OCI-LY7 (cell line): Measurements from ENCODE around the gene TTLL1.

ENCODE experiments used
- EZH2phosphoT487 ChIP-seq: fragments of 200-600 bp; sonication (generic); IDR thresholded peaks from 2 replicates; pipeline ENCODE4 v1.6.1; 2018; ENCODE audit warnings: low read depth, borderline replicate concordance, mild to moderate bottlenecking, mixed run types, antibody characterized with exemption, low read length, moderate library complexity, mixed read lengths
- TF ChIP-seq, protein P1 (sequence below): fragments of 200-600 bp; sonication (generic); conservative IDR thresholded peaks from 2 replicates; pipeline ENCODE4 v1.5.1; 2014; ENCODE audit warnings: mild to moderate bottlenecking, antibody characterized with exemption, low read length, moderate library complexity, mixed read lengths

DNA sequence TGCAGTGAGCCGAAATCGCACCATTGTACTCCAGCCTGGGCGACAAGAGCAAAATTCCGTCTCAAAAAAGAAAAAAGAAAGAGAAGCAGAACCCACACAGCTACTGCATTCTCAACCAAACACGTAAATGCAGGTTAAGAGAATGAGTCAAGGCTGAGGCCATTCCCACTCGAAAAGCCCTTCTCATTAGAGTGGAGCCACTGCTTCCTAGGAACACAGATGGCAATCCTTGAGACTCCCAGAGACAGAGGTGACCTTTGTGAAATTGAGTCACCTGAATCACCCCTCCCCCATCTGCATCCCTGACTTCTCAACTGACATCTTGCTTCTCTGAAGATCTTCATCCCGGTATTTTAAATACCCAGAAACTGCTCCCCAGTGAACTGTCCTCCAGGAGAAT lies 82.4 kb downstream of the TTLL1 start:
- TF ChIP-seq, protein P1, sequence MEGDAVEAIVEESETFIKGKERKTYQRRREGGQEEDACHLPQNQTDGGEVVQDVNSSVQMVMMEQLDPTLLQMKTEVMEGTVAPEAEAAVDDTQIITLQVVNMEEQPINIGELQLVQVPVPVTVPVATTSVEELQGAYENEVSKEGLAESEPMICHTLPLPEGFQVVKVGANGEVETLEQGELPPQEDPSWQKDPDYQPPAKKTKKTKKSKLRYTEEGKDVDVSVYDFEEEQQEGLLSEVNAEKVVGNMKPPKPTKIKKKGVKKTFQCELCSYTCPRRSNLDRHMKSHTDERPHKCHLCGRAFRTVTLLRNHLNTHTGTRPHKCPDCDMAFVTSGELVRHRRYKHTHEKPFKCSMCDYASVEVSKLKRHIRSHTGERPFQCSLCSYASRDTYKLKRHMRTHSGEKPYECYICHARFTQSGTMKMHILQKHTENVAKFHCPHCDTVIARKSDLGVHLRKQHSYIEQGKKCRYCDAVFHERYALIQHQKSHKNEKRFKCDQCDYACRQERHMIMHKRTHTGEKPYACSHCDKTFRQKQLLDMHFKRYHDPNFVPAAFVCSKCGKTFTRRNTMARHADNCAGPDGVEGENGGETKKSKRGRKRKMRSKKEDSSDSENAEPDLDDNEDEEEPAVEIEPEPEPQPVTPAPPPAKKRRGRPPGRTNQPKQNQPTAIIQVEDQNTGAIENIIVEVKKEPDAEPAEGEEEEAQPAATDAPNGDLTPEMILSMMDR = no peak
- no peak for TF ChIP-seq EZH2phosphoT487
